GM03348 (cell line): Measurements from ENCODE around the gene CNDP1.
A peak's percentile ranks its signal among the peaks of the same experiment; 100 is the strongest.

Experiments used
- DNase-seq: peaks from one replicate; pipeline ENCODE4 v3.0.0; 2012; ENCODE audit warnings: low spot score

The CNDP1 gene

DNA sequence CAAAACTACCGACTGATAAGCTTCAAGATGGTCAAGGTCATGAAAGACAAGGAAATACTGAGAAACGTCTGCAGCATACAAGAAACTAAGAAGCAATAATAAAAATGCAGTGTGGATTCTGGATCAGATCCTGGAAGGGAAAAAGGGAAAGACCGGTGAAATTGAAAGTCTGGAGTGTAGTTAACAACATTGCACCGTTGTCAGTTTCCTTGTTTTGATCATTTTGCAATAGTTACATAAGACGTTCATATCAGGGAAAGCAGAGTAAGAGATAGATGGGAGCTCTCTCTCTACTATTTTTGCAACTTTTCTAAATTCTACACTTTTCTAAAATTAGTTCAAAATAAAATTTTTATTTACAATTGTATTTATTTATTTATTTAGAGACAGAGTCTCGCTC is 48.3 kb downstream of the CNDP1 start:
- DNase-seq, result no peak

GRCh38 chr18:74587441-74587840 is 53.1 kb downstream of the CNDP1 start:
- no peak for DNase-seq

DNA sequence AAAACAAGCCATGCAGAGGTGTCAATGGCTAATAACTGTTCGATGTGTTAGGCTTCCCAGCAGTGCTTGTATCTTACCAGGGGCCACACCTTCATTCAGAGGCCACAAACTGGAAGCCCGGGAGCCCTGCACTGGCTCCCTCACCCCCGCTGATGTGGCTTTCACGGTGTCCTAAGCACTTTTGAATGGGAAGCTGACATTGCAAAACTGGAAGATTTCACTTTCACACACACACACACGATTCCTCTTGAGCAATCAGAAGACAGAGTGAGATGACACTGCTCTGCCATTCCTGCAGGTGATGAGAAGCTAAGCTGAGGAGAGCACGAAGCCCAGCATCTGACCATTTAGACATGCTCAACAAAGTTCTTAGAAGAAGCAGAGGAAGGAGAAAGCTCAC is 54.7 kb downstream of the CNDP1 start:
- DNase-seq, result no peak

DNA sequence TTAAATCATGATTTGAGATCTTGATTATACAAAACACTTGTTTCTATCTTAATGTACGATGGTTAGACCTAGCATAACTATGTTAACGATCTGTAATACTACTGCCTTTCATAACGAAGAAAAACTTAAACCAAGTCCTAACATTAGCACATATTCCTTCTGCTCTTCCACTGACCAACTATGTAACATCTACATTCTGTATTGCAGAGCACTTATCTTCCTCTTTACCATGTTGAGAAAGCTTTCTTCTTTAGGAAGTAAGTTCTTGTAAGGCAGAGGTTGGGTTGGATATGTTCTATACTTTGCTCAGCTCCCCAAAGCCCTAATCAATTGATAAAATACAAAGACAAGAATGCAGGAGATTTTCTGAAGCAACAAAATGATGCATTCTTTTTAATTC is 55.5 kb downstream of the CNDP1 start:
- no peak for DNase-seq

DNA sequence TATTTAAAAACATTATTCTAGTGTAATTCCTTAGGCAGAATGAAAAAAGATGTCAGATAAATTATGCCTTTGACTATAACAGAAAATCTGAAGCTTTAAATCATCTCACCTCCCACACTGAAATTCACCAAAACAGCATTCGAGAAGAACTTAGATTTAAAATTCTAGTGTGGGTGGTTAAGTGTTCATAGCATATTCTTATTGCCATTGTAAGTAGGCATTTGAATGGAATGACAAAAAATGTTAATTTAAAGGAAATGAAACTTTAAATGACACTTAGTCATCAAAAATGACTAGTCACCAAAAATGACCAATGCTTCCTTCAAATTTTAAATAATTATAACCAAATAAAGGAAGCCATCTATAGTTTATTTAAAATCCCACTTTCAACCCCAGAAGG is 56.4 kb downstream of the CNDP1 start:
- no peak for DNase-seq

DNA sequence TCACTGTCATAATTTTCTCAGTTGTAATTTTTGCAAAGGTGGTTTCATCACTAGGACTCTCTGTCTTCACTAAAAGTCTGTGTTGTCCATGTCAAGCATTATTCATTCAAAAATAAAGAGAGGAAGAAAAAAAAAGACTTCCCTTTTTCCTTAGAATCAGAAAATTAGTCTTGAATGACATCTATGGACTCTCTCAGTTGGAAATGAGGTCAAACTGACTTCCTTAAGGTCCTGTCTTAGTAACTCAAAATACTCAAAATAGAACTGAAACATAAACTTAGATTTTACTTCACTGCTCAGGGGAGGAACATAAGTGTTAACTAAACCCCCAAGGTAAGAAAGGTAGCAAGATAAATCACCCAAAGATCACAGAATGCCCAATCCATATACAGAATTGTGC is 61.1 kb downstream of the CNDP1 start:
- DNase-seq, result no peak

- peak; percentile 80 for DNase-seq
Observed at GRCh38 chr18:74597034-74597661, 62.8 kb downstream of the CNDP1 start.

GRCh38 chr18:74597662-74598349 is 63.5 kb downstream of the CNDP1 start, which contains the start of gene ZNF407:
ZNF407 (plus strand) TSS chr18:74597870; CDS start chr18:74631020, 33,150 bp downstream.
- peak; percentile 96 for DNase-seq

DNA sequence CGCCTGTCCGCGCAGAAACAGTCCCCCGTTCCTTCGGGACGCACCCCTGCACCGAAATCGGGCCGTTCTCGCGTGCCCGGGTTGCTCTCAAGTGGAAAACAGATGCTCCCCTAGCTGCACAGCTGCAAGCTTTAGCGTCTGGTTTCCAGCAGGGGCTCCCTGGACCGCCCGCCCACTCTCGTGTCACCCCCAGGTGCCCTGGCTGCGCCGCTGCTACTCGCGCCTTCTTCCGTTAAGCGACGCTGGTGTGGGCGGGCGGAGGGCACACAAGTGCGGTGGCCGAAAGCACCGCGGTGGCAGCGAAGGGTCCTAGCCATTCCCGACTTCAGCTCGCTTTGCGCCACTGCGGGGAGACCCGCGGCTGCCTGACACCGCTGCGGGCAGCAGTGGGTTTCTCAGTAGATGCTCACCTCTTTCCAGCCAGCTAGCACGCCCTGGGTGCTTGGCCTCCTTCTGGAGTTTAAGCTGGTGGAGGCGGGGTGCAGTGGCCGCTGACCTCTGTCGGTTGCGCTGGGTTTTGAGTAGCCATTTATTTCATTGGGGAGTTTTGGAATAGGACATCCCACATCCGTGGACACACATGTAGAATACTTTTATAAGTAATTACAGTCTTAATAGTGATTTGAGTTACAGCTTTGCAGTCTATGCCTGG is 64.2 kb downstream of the CNDP1 start:
- peak; percentile 74 for DNase-seq

GRCh38 chr18:74604361-74604760 is 70.1 kb downstream of the CNDP1 start:
- no peak for DNase-seq

- peak; percentile 29 for DNase-seq
Observed at GRCh38 chr18:74604774-74605173, 70.5 kb downstream of the CNDP1 start.

- DNase-seq, result no peak
Observed at GRCh38 chr18:74608681-74609080, 74.4 kb downstream of the CNDP1 start.

DNA sequence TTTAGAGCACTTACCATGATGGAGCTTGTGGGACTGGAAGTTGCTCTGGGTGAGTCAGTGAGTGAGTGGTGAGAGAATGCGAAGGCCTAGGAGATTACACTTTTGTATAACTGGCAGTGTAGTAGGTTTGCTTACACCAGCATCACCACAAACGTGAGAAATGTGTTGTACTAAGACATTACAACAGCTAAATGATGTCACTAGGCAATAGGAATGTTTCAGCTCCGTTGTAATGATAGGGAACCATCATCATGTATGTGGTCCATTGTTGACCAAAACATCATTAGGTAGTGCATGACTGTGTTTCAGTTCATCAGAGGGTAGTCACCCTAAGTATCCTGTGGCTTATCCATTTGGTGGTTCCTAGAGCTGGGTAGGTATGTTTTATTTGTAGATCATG is 75.2 kb downstream of the CNDP1 start:
- no peak for DNase-seq

- DNase-seq, result no peak
Observed at GRCh38 chr18:74610051-74610615, 75.8 kb downstream of the CNDP1 start.

DNA sequence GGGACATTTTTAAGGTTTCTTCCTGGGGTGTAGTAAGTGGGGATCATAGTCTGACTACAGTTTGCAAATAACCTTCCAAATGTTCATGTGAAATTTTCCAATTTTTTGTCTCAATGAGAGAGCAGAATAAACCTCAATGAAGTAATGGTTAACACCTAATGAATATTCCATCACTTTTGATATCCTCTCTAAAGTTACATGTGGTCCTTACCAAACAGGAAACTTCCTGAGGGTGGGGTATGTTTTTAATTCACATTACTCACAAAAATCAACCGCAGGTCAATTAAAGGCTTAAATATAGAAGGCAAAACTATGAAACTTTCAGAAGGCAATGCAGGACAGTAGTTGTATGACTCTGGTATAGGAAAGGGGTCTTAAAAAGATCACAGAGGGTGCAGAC is 76.6 kb downstream of the CNDP1 start:
- DNase-seq, result no peak

DNA sequence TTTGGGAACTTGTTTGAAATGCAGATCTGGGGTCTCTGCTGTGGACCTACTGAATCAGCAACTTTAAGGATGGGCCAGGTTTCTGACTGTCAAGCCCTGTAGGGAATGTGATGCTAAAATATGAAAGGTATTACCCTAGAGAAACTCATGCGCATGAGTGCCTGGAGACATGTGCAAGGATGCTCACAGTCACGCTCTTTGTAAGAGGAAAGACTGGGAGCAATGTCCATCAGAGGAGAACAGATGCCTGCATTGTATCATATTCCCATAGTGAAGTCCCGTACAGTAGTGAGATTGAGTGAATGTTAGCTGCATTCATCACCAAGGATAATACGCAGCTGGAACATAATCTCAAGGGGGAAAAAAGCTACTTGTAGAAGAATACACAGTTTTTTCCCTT is 77.5 kb downstream of the CNDP1 start:
- DNase-seq, result no peak

GRCh38 chr18:74613381-74613780 is 79.1 kb downstream of the CNDP1 start:
- DNase-seq, result no peak

DNA sequence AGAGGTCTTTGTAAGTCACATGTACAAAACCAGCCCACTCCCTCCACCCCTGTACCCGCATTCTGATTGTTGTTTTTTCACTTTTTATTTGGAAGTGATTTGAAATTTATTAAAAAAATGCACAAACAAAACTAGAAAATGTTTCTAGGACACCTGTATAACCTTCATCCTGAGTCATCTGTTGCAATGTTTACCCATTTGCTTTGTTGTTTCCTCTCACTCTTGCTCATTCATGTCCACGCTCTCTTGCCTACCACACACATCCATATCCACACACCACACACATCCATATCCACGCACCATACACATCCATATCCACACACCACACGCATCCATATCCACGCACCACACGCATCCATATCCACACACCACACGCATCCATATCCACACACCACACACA is 82.2 kb downstream of the CNDP1 start:
- no peak for DNase-seq

- no peak for DNase-seq
Observed at GRCh38 chr18:74617486-74617885, 83.2 kb downstream of the CNDP1 start.

- no peak for DNase-seq
Observed at GRCh38 chr18:74622072-74622471, 87.8 kb downstream of the CNDP1 start.

- DNase-seq, result peak; percentile 36
Observed at GRCh38 chr18:74623047-74623816, 88.9 kb downstream of the CNDP1 start.

- DNase-seq, result no peak
Observed at GRCh38 chr18:74624466-74624865, 90.2 kb downstream of the CNDP1 start.
